HG03460 (cell line): Measurements from ENCODE around the gene OLFML1.
"Not testable (repeated sequence)": the region's sequence is repeated elsewhere in the genome, so short reads cannot be mapped to it uniquely, and the experiment has no call there.

ENCODE experiments used
- ATAC-seq: cut with Tn5 transposase; IDR thresholded peaks from one replicate; pipeline ENCODE4 v1.9.1; 2021; ENCODE audit not compliant: unreplicated experiment

Gene OLFML1

DNA sequence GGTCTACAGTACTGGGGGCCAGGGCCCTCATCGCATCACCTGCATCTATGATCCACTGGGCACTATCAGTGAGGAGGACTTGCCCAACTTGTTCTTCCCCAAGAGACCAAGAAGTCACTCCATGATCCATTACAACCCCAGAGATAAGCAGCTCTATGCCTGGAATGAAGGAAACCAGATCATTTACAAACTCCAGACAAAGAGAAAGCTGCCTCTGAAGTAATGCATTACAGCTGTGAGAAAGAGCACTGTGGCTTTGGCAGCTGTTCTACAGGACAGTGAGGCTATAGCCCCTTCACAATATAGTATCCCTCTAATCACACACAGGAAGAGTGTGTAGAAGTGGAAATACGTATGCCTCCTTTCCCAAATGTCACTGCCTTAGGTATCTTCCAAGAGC is 24.7 kb downstream of the OLFML1 start:
- no peak for ATAC-seq

DNA sequence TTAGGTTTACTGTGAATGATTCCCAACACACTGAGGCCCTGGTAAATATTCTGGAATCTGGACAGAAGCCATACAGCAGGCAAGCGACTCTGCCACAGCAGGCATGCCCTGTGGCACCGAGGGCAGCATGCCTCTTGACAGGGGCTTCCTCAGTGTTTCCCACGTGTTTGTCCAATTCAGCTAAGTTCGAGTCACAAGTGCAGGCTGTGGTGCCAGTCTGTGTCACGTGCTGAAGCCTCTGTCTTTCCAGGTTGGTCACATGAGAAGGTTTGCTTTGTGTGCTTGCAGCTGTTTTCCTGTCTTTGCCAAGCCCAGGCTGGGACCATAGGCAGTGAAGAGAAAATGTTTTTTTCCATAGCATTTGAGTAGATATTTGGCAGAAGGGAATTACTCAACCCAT is 26.1 kb downstream of the OLFML1 start:
- no peak for ATAC-seq

- peak; percentile 65 for ATAC-seq
Measured at GRCh38 chr11:7512525-7513233, 27.4 kb downstream of the OLFML1 start.

DNA sequence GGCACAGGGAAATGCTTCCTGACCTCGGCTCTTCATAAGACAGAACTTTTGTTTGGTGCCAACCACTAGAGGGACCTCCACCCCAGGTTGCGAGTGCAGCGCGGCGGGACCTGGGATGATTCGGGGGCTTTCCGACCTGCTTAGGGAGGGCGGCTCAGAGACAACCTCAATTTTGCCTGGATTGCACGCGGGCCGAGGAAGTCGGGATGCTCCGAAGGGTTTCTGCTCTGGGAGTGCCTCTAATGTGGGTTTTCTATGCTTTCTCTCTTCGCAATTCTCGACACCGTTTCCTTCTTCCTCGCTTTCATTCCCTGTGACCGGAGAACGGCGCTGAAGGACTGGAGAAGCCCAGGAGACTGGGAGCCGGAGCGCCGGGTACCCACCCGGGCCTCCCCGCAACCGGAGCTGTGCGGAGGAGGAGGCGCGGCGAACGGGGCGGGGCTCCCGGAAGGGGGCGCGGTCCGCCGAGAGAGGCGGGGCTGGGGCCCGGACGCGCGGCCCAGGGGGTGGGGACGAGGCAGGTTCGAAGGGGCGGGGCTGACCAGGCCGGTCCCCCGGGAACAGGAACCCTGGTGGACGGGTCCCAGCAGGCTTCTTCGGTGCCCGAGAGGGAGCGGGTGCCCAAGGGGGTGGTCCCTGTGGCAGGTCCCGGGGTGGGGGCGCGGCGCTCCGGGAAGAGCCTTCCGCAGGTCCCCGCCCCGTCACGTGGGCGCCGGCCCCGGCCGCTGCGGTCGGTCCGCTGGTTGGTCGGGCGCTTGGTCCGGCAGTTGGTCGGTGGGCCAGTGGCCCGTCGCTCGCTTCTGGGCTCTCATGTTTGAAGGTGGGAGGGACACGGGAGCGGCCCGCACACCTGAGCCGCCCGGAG is 28.2 kb downstream of the OLFML1 start, which contains the start of gene PPFIBP2:
Gene PPFIBP2, plus strand, starts transcription at position 766 of the 865 bp plus-strand sequence. CDS start 35,477 bp downstream, outside the sequence.
- ATAC-seq, result peak; percentile 65

- peak; percentile 12 for ATAC-seq
Measured at GRCh38 chr11:7514099-7514591, 28.8 kb downstream of the OLFML1 start.

- ATAC-seq, result no peak
Measured at GRCh38 chr11:7515447-7515886, 30.2 kb downstream of the OLFML1 start.

GRCh38 chr11:7516475-7516874 is 31.2 kb downstream of the OLFML1 start:
- ATAC-seq, result no peak

DNA sequence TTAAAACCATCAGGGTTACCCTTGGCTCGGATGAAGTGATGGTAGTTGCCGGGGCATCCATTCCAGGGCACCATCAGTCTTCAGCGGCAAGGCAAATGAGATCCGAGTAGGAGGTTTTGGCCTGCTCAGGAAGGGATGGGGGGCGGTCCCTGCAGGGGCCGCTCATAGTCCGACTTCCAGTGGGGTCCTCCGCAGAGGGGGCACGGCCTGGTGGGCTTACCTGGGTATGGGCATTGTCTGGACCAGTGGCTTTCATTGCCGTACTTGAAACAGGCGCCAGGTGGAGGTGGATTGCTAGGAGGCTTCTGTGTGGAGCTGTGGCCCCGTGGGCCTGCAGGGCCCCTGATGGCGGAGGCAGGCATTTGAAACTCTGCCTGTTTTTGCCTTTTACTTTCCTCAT is 32.4 kb downstream of the OLFML1 start:
- not testable (repeated sequence) for ATAC-seq

DNA sequence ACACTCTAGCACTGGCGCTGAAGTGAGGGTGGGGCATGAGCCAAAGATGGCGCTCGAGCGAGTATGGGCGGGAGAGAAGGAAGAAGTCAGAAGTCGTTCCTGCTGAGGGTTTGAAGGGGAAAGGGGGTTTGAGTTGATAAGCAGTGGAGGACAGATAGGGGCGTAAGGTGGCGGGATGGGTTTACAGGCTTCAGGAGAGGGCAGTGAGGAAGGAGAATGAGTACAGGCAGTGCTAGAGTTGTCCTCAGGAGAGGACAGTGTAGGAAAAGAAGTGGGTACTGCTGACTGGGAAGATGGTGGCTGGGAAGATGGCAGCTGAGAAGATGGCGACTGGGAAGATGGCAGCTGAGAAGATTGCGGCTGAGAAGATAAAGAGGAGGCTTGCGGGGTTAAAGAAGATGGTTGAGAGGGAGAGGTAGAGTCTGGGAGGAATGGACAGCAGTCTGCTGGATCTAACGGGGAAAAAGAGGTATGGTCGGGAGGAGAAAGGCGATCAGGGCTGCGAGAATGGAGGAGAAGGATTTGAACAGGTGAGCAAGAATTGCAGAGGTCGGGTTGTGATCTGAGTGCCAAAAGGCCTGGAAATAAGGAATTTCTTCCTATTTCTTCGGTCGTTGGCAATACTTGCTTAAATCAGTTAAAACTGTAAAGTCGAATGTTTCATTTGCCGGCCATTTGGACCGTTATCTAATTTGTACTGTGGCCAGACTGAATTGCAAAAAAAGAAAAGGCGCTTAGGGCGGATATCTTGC is 33.7 kb downstream of the OLFML1 start:
- ATAC-seq, result no peak

DNA sequence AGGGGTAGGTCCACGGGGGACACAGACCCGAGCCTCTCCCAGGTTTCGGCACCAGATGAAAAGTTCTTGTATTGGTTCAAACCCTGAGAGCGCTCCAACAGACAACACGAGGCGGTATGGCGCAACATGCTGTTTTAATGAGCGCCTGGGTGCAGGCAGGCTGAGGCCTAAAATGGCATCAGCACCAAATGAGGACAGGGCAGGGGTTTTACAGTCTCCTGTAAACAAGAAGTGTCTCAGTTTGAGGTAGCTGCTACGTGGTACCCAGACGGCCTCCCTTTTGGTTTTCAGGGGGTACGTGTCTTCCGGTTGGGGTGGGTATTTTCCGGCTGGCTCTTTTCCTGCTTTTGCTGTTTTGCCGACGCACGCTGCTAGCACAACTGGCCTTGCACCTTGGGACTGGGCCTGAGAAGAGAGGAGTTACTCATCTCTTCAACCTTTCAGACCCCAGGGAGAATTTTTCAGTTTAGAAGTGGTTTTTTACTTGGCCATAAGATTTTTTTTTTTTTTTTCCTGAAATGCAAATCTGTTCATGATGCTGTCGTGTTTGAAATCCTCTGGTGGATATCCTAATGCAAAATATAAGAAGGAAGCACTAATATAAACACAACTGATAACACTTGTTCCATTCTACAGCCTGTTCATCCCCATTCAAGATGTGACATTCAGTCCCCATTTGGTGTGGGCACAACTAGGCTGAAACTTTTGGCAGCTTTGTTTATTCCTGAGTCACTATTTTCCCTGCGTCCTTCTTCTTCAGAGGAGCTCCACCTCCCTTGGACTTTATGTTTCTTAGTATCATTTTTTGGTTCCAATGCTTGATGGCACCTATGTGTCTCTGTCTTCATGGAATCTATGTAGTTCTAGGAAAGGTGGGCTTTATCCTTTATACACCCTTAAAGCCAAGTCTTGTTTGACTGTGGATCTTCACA is 35.0 kb downstream of the OLFML1 start:
- peak; percentile 55 for ATAC-seq

- peak; percentile 78 for ATAC-seq
Measured at GRCh38 chr11:7520981-7521487, 35.7 kb downstream of the OLFML1 start.

GRCh38 chr11:7522121-7522520 is 36.8 kb downstream of the OLFML1 start:
- ATAC-seq, result no peak

DNA sequence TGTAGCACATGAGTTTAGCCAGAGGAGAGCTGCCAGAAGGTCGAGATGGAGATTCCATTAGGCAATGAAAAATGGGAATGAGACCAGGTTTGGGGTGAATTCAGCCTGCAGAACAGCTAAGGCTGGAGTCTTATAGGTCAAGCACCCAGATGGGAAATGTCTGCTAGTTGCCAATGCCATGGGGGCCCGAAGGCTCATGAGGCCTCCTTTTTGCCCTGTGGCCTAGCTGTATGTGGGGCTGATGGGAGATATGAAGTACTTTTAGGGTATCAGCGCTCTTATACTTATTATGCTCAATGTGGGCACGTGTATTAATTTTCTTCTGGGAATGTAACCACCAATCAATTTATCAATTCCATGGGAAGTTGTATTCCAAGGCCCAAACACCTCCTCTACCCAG is 37.2 kb downstream of the OLFML1 start:
- ATAC-seq, result no peak

- no peak for ATAC-seq
Measured at GRCh38 chr11:7523416-7524210, 38.3 kb downstream of the OLFML1 start.

DNA sequence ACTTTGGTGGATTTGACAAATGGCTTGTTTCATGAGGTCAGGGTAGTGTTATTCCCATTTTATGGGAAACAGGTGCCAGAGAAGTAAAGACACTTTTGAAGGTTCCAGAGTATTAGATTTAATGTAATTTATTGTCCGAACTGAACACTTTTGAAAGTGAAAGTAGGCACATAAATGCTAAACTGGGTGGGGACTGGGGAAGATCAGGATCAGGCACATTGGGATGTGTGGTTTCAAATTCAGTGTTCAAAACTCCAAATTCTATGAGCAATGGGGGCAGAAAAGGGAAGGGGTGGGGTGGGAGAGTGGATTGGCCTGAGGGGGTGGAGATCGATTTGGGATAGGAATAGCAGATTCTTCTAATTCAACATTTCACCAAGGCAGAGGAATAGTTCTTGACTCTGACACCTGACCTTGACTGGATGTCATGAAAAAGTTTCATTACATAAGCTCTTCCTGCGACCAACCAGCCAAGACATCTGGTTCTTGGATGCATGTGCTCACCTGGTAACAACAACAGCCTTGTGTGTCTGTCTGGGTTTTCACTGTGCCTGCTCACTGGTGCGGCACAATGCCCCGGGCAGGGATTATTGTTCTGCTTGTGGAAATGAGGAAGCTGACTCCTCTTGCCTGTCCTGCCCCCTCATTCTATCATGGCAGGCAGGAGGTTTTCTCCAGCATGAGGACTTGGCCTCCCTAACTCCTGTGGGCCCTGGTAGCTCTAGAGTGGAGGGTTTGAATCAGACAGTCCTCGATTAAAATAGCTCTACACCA is 39.3 kb downstream of the OLFML1 start:
- ATAC-seq, result no peak

DNA sequence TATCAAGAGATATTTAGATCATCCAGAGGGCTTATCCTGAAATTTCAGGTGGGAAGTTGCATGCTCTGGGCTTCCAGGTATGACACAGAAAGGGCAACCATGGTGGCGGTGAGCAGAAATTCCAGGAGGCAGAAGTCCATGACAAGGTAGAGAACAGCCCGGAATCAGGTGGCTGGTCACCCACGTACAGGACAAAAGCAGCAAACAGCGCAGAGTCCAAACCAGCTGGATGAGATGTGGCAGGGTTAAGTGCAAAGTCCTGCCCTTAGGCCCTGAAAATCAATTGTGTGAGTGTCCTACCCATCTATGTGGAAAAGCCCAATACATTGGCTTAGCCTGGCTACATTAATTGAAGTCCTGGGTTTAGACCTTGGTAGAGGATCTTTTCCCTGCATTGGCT is 40.1 kb downstream of the OLFML1 start:
- no peak for ATAC-seq

DNA sequence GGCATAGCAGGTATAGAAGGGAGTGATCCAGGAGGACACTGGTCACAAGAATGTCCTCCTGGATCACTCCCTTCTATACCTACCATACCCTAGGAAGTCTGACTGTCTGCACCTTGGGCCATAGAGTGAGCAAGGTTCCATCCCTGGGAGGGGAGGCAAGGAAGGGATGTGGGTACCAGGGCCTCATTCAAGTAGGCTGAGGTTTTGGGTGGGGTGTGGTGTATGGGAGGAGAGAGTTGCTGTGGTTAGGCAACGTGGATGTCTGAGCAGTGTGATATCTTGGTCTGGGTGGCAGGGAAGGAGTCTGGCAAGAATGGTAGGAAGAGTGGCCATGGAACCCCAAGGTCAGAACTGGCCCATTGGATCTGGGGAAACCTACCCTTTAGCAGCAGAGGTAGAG is 41.7 kb downstream of the OLFML1 start:
- peak; percentile 40 for ATAC-seq

GRCh38 chr11:7528514-7529049 is 43.3 kb downstream of the OLFML1 start:
- no peak for ATAC-seq
